KMS-11 (cell line): ENCODE data around the gene EFHC1.
"Not testable (repeated sequence)": the region's sequence is repeated elsewhere in the genome, so short reads cannot be mapped to it uniquely, and the experiment has no call there.

Experiments
- H2AFZ ChIP-seq: fragments of 200-600 bp; sonication (generic); 2 replicates; pipeline ENCODE4 v1.6.1; 2016; ENCODE audit warnings: antibody characterized with exemption, mixed run types, low read depth
- H3K27ac ChIP-seq: fragments of 200-600 bp; sonication (generic); 2 replicates; pipeline ENCODE4 v1.6.1; 2016; ENCODE audit warnings: mild to moderate bottlenecking, mixed run types
- H3K27me3 ChIP-seq: fragments of 200-600 bp; sonication (generic); 2 replicates; pipeline ENCODE4 v1.6.1; 2017; ENCODE audit warnings: mild to moderate bottlenecking, low read depth, mixed run types, moderate library complexity; ENCODE audit not compliant: insufficient read depth
- H3K36me3 ChIP-seq: fragments of 200-600 bp; sonication (generic); 2 replicates; pipeline ENCODE4 v1.6.1; 2017; ENCODE audit warnings: mild to moderate bottlenecking, mixed run types; ENCODE audit not compliant: insufficient read depth
- H3K4me1 ChIP-seq: fragments of 200-600 bp; sonication (generic); 2 replicates; pipeline ENCODE4 v1.6.1; 2016; ENCODE audit warnings: mild to moderate bottlenecking, low read depth, mixed run types; ENCODE audit not compliant: poor library complexity, severe bottlenecking
- H3K4me2 ChIP-seq: fragments of 200-600 bp; sonication (generic); 2 replicates; pipeline ENCODE4 v1.7.0; 2016; ENCODE audit warnings: mild to moderate bottlenecking, mixed run types
- H3K4me3 ChIP-seq: fragments of 200-600 bp; sonication (generic); IDR thresholded peaks from 2 replicates; pipeline ENCODE4 v1.6.1; 2017; ENCODE audit warnings: low read depth, low read length, mixed read lengths; ENCODE audit not compliant: insufficient read depth
- H3K79me2 ChIP-seq: fragments of 200-600 bp; sonication (generic); 2 replicates; pipeline ENCODE4 v1.6.1; 2016; ENCODE audit warnings: low read depth, mixed run types; ENCODE audit not compliant: insufficient read depth
- H3K9ac ChIP-seq: fragments of 200-600 bp; sonication (generic); 2 replicates; pipeline ENCODE4 v1.6.1; 2016; ENCODE audit warnings: mild to moderate bottlenecking, mixed run types
- H4K20me1 ChIP-seq: fragments of 200-600 bp; sonication (generic); 2 replicates; pipeline ENCODE4 v1.6.1; 2016; ENCODE audit warnings: mild to moderate bottlenecking, mixed run types; ENCODE audit not compliant: insufficient read depth
- TF ChIP-seq, protein P1 (sequence below): fragments of 200-600 bp; sonication (generic); conservative IDR thresholded peaks from 2 replicates; pipeline ENCODE4 v1.6.1; 2017; ENCODE audit warnings: low read depth, mild to moderate bottlenecking, antibody characterized with exemption, low read length, moderate library complexity, mixed read lengths

EFHC1 gene

DNA sequence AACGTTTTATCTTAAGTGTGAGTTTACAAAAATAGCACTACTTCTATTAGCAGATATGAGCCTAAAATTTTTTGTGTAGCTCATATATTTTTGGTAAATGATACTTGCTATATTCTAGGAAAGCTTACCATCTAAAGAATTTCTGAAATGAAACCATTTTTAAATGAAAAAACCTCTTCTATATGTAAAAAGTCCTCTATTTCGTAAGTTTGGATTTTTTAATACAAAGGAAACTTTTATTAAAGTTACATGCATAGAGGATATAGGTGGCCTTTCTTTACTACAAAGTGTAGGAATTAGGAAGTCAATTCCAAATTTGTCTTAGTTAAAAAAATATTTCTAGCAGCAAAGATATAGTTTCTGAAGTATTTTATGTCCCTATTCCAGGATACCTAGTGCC is 18.8 kb downstream of the EFHC1 start:
- Histone ChIP-seq H3K27ac (no peak overlapping the region), H2AFZ (no peak overlapping the region), H3K36me3 (no peaks in the 10 kb centered on the region), H3K27me3 (no peaks in the 10 kb centered on the region), H4K20me1 (no peaks in the 10 kb centered on the region), H3K4me1 (no peaks in the 10 kb centered on the region), H3K4me2 (no peak overlapping the region), H3K79me2 (no peaks in the 10 kb centered on the region), H3K4me3 (no peak overlapping the region), H3K9ac (no peak overlapping the region)
- TF ChIP-seq, protein P1, sequence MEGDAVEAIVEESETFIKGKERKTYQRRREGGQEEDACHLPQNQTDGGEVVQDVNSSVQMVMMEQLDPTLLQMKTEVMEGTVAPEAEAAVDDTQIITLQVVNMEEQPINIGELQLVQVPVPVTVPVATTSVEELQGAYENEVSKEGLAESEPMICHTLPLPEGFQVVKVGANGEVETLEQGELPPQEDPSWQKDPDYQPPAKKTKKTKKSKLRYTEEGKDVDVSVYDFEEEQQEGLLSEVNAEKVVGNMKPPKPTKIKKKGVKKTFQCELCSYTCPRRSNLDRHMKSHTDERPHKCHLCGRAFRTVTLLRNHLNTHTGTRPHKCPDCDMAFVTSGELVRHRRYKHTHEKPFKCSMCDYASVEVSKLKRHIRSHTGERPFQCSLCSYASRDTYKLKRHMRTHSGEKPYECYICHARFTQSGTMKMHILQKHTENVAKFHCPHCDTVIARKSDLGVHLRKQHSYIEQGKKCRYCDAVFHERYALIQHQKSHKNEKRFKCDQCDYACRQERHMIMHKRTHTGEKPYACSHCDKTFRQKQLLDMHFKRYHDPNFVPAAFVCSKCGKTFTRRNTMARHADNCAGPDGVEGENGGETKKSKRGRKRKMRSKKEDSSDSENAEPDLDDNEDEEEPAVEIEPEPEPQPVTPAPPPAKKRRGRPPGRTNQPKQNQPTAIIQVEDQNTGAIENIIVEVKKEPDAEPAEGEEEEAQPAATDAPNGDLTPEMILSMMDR = no peak

DNA sequence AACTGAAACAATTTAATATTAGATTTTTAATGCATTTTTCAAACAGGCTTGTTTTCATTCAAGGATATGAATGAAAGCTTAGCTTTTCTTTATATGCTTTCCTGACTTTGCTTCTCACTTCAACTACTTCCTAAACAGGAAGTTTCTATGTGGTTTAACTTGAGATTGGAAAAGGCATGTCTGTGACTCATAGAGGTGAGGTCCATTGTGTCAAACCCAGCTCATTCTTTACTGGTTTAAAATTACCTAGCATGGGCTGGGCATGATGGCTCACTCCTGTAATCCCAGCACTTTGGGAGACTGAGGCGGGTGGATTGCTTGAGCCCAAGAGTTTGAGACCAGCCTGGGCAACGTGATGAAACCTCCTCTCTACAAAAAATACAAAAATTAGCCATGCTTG is 34.4 kb downstream of the EFHC1 start:
- Histone ChIP-seq H3K27me3 (no peaks in the 10 kb centered on the region), H3K36me3 (no peaks in the 10 kb centered on the region), H2AFZ (no peak overlapping the region), H3K9ac (no peak overlapping the region), H3K4me3 (no peak overlapping the region), H4K20me1 (no peaks in the 10 kb centered on the region), H3K27ac (no peak overlapping the region), H3K4me1 (no peaks in the 10 kb centered on the region), H3K79me2 (no peaks in the 10 kb centered on the region), H3K4me2 (no peak overlapping the region)
- TF ChIP-seq, protein P1 = no peak

DNA sequence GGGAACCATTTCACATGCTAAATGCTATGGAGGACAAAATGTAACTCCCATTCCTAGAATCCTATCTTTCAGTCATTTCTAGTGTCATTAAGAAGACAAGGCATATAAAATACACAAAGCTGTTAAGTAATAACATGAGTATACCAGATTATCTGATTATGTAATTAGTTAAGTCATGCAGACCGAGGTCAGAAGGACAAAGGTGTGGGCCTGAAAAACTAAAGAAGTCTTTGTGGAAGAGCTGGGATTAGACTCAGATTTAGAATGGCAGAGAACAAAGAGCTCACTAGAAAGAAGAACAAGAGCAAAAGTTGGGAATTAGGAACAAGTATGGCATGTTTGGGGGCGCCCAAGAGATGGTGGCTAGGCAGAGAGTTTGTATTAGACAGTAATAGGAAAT is 37.0 kb downstream of the EFHC1 start:
- H3K27ac ChIP-seq = no peak overlapping the region
- TF ChIP-seq, protein P1 = no peak
- H3K36me3 ChIP-seq = no peaks in the 10 kb centered on the region
- no peaks in the 10 kb centered on the region for H3K4me1 ChIP-seq
- no peak overlapping the region for H3K9ac ChIP-seq
- H3K27me3 ChIP-seq = no peaks in the 10 kb centered on the region
- no peaks in the 10 kb centered on the region for H4K20me1 ChIP-seq
- no peak overlapping the region for H2AFZ ChIP-seq
- H3K4me3 ChIP-seq = no peak overlapping the region
- no peak overlapping the region for H3K4me2 ChIP-seq
- no peaks in the 10 kb centered on the region for H3K79me2 ChIP-seq

DNA sequence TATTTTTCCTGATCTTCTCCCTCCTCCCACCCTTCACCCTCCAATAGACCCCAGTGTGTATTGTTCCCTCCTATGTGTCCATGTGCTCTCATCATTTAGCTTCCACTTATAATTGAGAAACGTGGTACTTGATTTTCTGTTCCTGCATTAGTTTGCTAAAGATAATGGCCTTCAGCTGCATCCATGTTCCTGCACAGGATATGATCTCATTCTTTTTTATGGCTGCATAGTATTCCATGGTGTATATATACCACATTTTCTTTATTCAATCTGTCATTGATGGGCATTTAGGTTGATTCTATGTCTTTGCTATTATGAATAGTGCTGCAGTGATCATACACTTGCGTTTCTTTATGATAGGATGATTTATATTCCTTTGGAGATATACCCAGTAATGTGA is 41.1 kb downstream of the EFHC1 start:
- H3K4me1 ChIP-seq, H3K36me3 ChIP-seq, H3K9ac ChIP-seq, H3K27me3 ChIP-seq, H3K27ac ChIP-seq, H3K79me2 ChIP-seq, H3K4me3 ChIP-seq, H3K4me2 ChIP-seq, H2AFZ ChIP-seq, H4K20me1 ChIP-seq: not testable (repeated sequence)

DNA sequence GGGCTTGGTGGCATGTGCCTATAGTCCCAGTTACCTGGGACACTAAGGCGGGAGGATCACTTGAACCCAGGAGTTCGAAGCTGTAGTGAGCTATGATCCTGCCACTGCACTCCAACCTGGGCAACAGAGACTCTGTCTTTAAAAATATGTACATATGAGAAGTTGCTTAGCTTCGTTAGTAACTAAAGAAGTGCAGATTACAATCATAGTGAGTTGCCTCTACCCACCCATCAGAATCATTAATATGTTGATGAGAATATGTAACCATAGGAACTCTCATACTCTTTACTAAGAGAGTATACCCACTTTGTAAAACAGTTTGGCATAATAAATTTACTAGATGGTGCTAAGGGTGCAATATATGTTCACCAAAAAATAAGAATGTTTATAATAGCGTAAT is 54.0 kb downstream of the EFHC1 start:
- Histone ChIP-seq H3K4me1 (peaks cover 8% of the 10 kb centered on the region), H4K20me1 (no peaks in the 10 kb centered on the region), H3K27me3 (no peaks in the 10 kb centered on the region), H3K4me3 (no peak overlapping the region), H3K27ac (no peak overlapping the region), H3K4me2 (no peak overlapping the region), H3K36me3 (no peaks in the 10 kb centered on the region), H3K9ac (no peak overlapping the region), H3K79me2 (no peaks in the 10 kb centered on the region), H2AFZ (no peak overlapping the region)
- TF ChIP-seq, protein P1 = no peak
